ENCODE results near the gene CSNK1E.
"Not testable (repeated sequence)": the region's sequence is repeated elsewhere in the genome, so short reads cannot be mapped to it uniquely, and the experiment has no call there.

Gene CSNK1E

GRCh38 chr22:38346506-38346905, 29.3 kb upstream of the CSNK1E start:
- H3K9me3 Mint-ChIP-seq: no peaks in the 10 kb centered on the region
- peaks cover 6% of the 10 kb centered on the region for H3K4me1 Mint-ChIP-seq
- H3K27ac Mint-ChIP-seq: peak overlapping the region in 1 of 2 donors; percentile 50
- H3K4me3 Mint-ChIP-seq: no peak overlapping the region
- peaks cover 14% of the 10 kb centered on the region for H3K27me3 Mint-ChIP-seq
- no peak for ATAC-seq
- DNase-seq: no peak

GRCh38 chr22:38345782-38346181, 28.5 kb upstream of the CSNK1E start:
- Mint-ChIP-seq H3K27ac (no peak overlapping the region), H3K9me3 (no peaks in the 10 kb centered on the region), H3K4me1 (peaks cover 6% of the 10 kb centered on the region), H3K4me3 (no peak overlapping the region), H3K27me3 (peaks cover 14% of the 10 kb centered on the region)
- DNase-seq: no peak
- no peak for ATAC-seq

GRCh38 chr22:38339893-38340292, 22.7 kb upstream of the CSNK1E start:
- not testable (repeated sequence) for H3K27me3 Mint-ChIP-seq, H3K27ac Mint-ChIP-seq, DNase-seq, H3K4me1 Mint-ChIP-seq, ATAC-seq, H3K9me3 Mint-ChIP-seq, H3K4me3 Mint-ChIP-seq

GRCh38 chr22:38338772-38339379, 21.6 kb upstream of the CSNK1E start:
- H3K4me1 Mint-ChIP-seq: peaks cover 5% of the 10 kb centered on the region
- H3K9me3 Mint-ChIP-seq: no peaks in the 10 kb centered on the region
- H3K27ac Mint-ChIP-seq: no peak overlapping the region
- DNase-seq: no peak
- no peak for ATAC-seq
- no peak overlapping the region for H3K4me3 Mint-ChIP-seq
- peaks cover 9% of the 10 kb centered on the region for H3K27me3 Mint-ChIP-seq

- peak overlapping the region; percentile 64 to 65 for H3K4me3 Mint-ChIP-seq
- peaks cover 9% of the 10 kb centered on the region for H3K27me3 Mint-ChIP-seq
- H3K9me3 Mint-ChIP-seq: no peaks in the 10 kb centered on the region
- peak overlapping the region in 1 of 2 donors; percentile 12 for H3K27ac Mint-ChIP-seq
- peaks cover 5% of the 10 kb centered on the region for H3K4me1 Mint-ChIP-seq
- ATAC-seq (no peak), DNase-seq (no peak)
Observed at GRCh38 chr22:38336699-38337098, 19.5 kb upstream of the CSNK1E start.

GRCh38 chr22:38335077-38335476, 17.8 kb upstream of the CSNK1E start:
- Mint-ChIP-seq H3K4me3 (peak overlapping the region in 1 of 2 donors; percentile 55), H3K9me3 (no peaks in the 10 kb centered on the region), H3K4me1 (peaks cover 5% of the 10 kb centered on the region), H3K27me3 (peaks cover 9% of the 10 kb centered on the region), H3K27ac (no peak overlapping the region)
- ATAC-seq (no peak), DNase-seq (no peak)

- Mint-ChIP-seq H3K27me3 (no peaks in the 10 kb centered on the region), H3K9me3 (no peaks in the 10 kb centered on the region), H3K27ac (no peak overlapping the region), H3K4me1 (peaks cover 8% of the 10 kb centered on the region), H3K4me3 (peak overlapping the region; percentile 4 to 13)
- DNase-seq: no peak
- no peak for ATAC-seq
Observed at GRCh38 chr22:38327805-38328204, 10.6 kb upstream of the CSNK1E start.

GRCh38 chr22:38327396-38327795, 10.2 kb upstream of the CSNK1E start:
- no peaks in the 10 kb centered on the region for H3K27me3 Mint-ChIP-seq
- ATAC-seq (no peak), DNase-seq (no peak)
- peak overlapping the region in 1 of 2 donors; percentile 13 for H3K4me3 Mint-ChIP-seq
- no peak overlapping the region for H3K27ac Mint-ChIP-seq
- peaks cover 8% of the 10 kb centered on the region for H3K4me1 Mint-ChIP-seq
- no peaks in the 10 kb centered on the region for H3K9me3 Mint-ChIP-seq

- H3K27me3 Mint-ChIP-seq: no peaks in the 10 kb centered on the region
- DNase-seq (no peak), ATAC-seq (no peak)
- H3K4me3 Mint-ChIP-seq: no peak overlapping the region
- no peak overlapping the region for H3K27ac Mint-ChIP-seq
- H3K4me1 Mint-ChIP-seq: peaks cover 8% of the 10 kb centered on the region
- H3K9me3 Mint-ChIP-seq: no peaks in the 10 kb centered on the region
Observed at GRCh38 chr22:38325587-38325986, 8.4 kb upstream of the CSNK1E start.

GRCh38 chr22:38320605-38321402, 3.6 kb upstream of the CSNK1E start:
- Mint-ChIP-seq H3K4me1 (peaks cover 19% of the 10 kb centered on the region), H3K4me3 (no peak overlapping the region), H3K9me3 (no peaks in the 10 kb centered on the region), H3K27me3 (no peaks in the 10 kb centered on the region), H3K27ac (peak overlapping the region in 1 of 2 donors; percentile 4)
- DNase-seq (no peak), ATAC-seq (no peak)

- no peaks in the 10 kb centered on the region for H3K27me3 Mint-ChIP-seq
- no peak overlapping the region for H3K4me3 Mint-ChIP-seq
- H3K4me1 Mint-ChIP-seq: peaks cover 36% of the 10 kb centered on the region
- ATAC-seq (no peak), DNase-seq (no peak)
- peak overlapping the region in 1 of 2 donors; percentile 4 for H3K27ac Mint-ChIP-seq
- H3K9me3 Mint-ChIP-seq: no peaks in the 10 kb centered on the region
Observed at GRCh38 chr22:38318792-38319773, 1.9 kb upstream of the CSNK1E start.

- DNase-seq (no peak), ATAC-seq (no peak)
- Mint-ChIP-seq H3K27me3 (no peaks in the 10 kb centered on the region), H3K4me3 (peak overlapping the region; percentile 84 to 86), H3K9me3 (no peaks in the 10 kb centered on the region), H3K27ac (peak overlapping the region; percentile 90 to 93), H3K4me1 (peaks cover 45% of the 10 kb centered on the region)
Observed at GRCh38 chr22:38317995-38318715, 922 bp upstream of the CSNK1E start.

GRCh38 chr22:38316364-38317121, 690 bp downstream of the CSNK1E start:
- Mint-ChIP-seq H3K27me3 (no peaks in the 10 kb centered on the region), H3K27ac (peak overlapping the region; percentile 98), H3K4me3 (peak overlapping the region; percentile 92 to 95), H3K4me1 (peaks cover 62% of the 10 kb centered on the region), H3K9me3 (no peaks in the 10 kb centered on the region)
- DNase-seq: peak; percentile 55 to 65
- peak; percentile 69 for ATAC-seq

GRCh38 chr22:38315823-38316363, 1.3 kb downstream of the CSNK1E start:
- no peak for ATAC-seq
- peak overlapping the region; percentile 98 for H3K27ac Mint-ChIP-seq
- H3K27me3 Mint-ChIP-seq: no peaks in the 10 kb centered on the region
- peak overlapping the region; percentile 92 to 95 for H3K4me3 Mint-ChIP-seq
- H3K9me3 Mint-ChIP-seq: no peaks in the 10 kb centered on the region
- DNase-seq: no peak
- H3K4me1 Mint-ChIP-seq: peaks cover 68% of the 10 kb centered on the region

Measured in stimulated activated naive CD8-positive, alpha-beta T cell treated with anti-CD3 and anti-CD28 coated beads, Interleukin-15, amount 100 ng/mL, for 72 hours (primary cell).